Gastrocnemius medialis (tissue), 4 donors: ENCODE results near the gene EXPH5. TPM values are rescaled to one million over a fixed set of nuclear protein-coding genes. Genes with fewer than 3 reads are reported as not detected.

Source experiments
- ATAC-seq, 2 donors: fragments of 150-250 bp; one replicate each; pipeline ENCODE4 v1.9.1; 2016
- DNase-seq, 2 donors: peaks; one replicate each; pipeline ENCODE4 v3.0.0-alpha.2; 2019
- H3K27ac ChIP-seq, 4 donors: fragments of 200-600 bp; sonication (generic); 1 replicate in 1 of 4; 2 replicates in 3 of 4; pipeline ENCODE4 v1.5.1; 2016 to 2018; ENCODE audit warnings: mild to moderate bottlenecking in 2 of 4, moderate library complexity in 1 of 4
- H3K27me3 ChIP-seq, 3 donors: fragments of 200-600 bp; sonication (generic) in 2 of 3; 1 replicate in 1 of 3; 2 replicates in 2 of 3; pipeline versions ENCODE4 v1.5.1 to v1.6.0; 2016 to 2019; ENCODE audit warnings: mild to moderate bottlenecking in 1 of 3, moderate library complexity in 1 of 3
- H3K36me3 ChIP-seq, 2 donors: fragments of 200-600 bp; sonication (generic) in 1 of 2; one replicate each; pipeline ENCODE4 v1.5.1; 2017 to 2018
- H3K4me1 ChIP-seq, 2 donors: fragments of 200-600 bp; sonication (generic) in 1 of 2; one replicate each; pipeline ENCODE4 v1.5.1; 2016 to 2017; ENCODE audit warnings: mild to moderate bottlenecking in 2 of 2
- H3K4me3 ChIP-seq, 4 donors: fragments of 200-600 bp; sonication (generic) in 3 of 4; 1 replicate in 1 of 4; 2 replicates in 3 of 4; pipeline ENCODE4 v1.5.1; 2016 to 2019; ENCODE audit warnings: mild to moderate bottlenecking in 2 of 4
- H3K9me3 ChIP-seq, 3 donors: fragments of 200-600 bp; sonication (generic) in 2 of 3; 1 replicate in 1 of 3; 2 replicates in 2 of 3; pipeline ENCODE4 v1.5.1; 2016 to 2019
- POLR2A ChIP-seq, 2 donors: fragments of 450-650 bp; IDR thresholded peaks; one replicate each; pipeline ENCODE4 v1.6.1; 2017; ENCODE audit warnings: antibody characterized with exemption in 2 of 2, mild to moderate bottlenecking in 2 of 2, moderate library complexity in 2 of 2
- in situ Hi-C, 4 donors: fragments of 200-750 bp; cut with MboI; loops; one replicate each; pipeline versions ENCODE4 v1.15.0 to v1.8.0; 2017; ENCODE audit warnings: low sequenced_read_pairs in 4 of 4
- intact Hi-C: fragments of 100-400 bp; cut with DNase I; formaldehyde crosslinking; loops from one replicate; pipeline ENCODE4 v1.15.1; 2023; ENCODE audit warnings: low total_unique reads
- total RNA-seq, 4 donors: library from RNA; depleted of rRNA; stranded (reverse); fragments of >200 nt; gene quantifications; one replicate each; pipeline versions ENCODE4 v1.1.0 to v1.2.3, GENCODE V29; 2016
- TF ChIP-seq, protein P1 (sequence below), 5 experiments: fragments of 450-650 bp in 3 of 5; fragments of 200-600 bp in 2 of 5; sonication (generic) in 2 of 5; IDR thresholded peaks in 4 of 5; conservative IDR thresholded peaks in 1 of 5; 1 replicate in 4 of 5; 2 replicates in 1 of 5; pipeline ENCODE4 v1.5.1; 2016 to 2019; ENCODE audit warnings: antibody characterized with exemption in 5 of 5, mild to moderate bottlenecking in 3 of 5, moderate library complexity in 3 of 5

The EXPH5 gene
- total RNA-seq, 4 donors from 2014 or later = 0.07 to 0.22 (median 0.20) TPM; not detected in 1

DNA sequence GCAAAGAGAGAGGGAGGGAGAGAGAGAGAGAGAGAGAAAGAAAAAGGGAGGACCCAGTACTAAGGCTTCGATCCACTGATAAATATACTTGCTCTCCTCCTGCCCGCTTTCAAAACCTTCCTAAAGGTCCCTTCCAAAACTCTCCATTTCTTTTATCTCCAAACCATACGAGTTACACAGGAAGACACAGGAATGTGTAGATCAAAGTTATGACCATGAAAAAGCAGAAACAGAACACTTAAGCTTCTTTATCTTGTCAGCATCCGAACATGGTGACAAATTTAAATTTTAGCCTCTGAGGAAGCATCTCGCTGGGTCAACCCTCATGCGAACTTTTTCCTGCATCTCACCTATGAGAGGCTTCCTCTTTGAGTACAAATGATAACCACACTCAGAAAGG, 66.2 kb downstream of the EXPH5 start:
- no peak overlapping the region for H3K27ac ChIP-seq
- H3K4me1 ChIP-seq = no peaks in the 10 kb centered on the region
- no peak for TF ChIP-seq POLR2A (IDR thresholded peaks at IDR 0.05)
- intact Hi-C loops (no loop called here), in situ Hi-C loops (no loop called here)
- no peak overlapping the region for H3K4me3 ChIP-seq
- no peaks in the 10 kb centered on the region for H3K9me3 ChIP-seq
- H3K27me3 ChIP-seq = no peaks in the 10 kb centered on the region
- ATAC-seq (no peak), DNase-seq (no peak)
- no peaks in the 10 kb centered on the region for H3K36me3 ChIP-seq

DNA sequence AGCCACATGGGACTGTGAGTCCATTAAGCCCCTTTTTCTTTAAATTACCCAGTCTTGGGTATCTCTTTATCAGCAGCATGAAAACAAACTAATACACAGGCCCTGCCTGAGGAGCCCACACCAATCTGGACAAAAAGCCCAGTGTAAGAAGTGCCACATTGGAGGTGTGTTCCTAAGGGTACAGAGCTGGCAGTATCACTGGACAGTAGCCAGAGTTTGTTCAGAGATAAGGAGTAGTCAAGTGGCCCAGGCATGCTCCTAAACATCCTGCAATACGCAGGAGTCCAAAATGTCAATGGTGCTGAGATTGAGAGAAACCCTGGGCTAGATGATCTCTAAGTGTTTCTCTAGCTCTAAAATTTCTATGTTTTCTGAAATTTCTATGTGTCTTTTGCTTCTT, 68.4 kb downstream of the EXPH5 start:
- ATAC-seq (no peak), DNase-seq (no peak)
- no peaks in the 10 kb centered on the region for H3K36me3 ChIP-seq
- no peaks in the 10 kb centered on the region for H3K27me3 ChIP-seq
- in situ Hi-C loops (no loop called here), intact Hi-C loops (no loop called here)
- no peaks in the 10 kb centered on the region for H3K4me1 ChIP-seq
- no peak for TF ChIP-seq POLR2A (IDR thresholded peaks at IDR 0.05)
- TF ChIP-seq, protein P1, sequence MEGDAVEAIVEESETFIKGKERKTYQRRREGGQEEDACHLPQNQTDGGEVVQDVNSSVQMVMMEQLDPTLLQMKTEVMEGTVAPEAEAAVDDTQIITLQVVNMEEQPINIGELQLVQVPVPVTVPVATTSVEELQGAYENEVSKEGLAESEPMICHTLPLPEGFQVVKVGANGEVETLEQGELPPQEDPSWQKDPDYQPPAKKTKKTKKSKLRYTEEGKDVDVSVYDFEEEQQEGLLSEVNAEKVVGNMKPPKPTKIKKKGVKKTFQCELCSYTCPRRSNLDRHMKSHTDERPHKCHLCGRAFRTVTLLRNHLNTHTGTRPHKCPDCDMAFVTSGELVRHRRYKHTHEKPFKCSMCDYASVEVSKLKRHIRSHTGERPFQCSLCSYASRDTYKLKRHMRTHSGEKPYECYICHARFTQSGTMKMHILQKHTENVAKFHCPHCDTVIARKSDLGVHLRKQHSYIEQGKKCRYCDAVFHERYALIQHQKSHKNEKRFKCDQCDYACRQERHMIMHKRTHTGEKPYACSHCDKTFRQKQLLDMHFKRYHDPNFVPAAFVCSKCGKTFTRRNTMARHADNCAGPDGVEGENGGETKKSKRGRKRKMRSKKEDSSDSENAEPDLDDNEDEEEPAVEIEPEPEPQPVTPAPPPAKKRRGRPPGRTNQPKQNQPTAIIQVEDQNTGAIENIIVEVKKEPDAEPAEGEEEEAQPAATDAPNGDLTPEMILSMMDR (IDR thresholded peaks at IDR 0.05 in 4 of 5, conservative IDR thresholded peaks at IDR 0.05 in 1 of 5) = no peak
- H3K27ac ChIP-seq = no peak overlapping the region
- no peak overlapping the region for H3K4me3 ChIP-seq
- no peaks in the 10 kb centered on the region for H3K9me3 ChIP-seq

DNA sequence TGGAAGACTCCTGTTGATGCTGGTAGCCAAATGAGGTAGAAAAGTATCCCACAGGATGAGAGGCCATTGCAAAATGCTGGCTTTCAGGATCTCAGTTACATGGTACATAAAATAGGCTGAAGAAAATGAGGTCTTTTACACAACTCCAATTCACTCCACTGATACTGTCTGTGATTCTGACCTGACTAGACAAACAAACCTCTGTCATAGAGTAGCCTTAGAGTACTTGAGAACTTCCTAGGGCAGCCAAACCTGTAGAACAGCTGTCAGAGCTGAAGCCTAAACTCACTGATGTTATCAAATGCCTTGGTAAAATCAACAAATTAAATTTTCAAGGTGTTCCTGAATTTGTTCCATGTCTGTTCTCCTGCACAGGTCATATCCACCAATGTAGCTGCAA, 69.1 kb downstream of the EXPH5 start:
- intact Hi-C loops (no loop called here), in situ Hi-C loops (no loop called here)
- no peak for TF ChIP-seq POLR2A (IDR thresholded peaks at IDR 0.05)
- TF ChIP-seq, protein P1 (IDR thresholded peaks at IDR 0.05 in 4 of 5, conservative IDR thresholded peaks at IDR 0.05 in 1 of 5) = no peak
- no peaks in the 10 kb centered on the region for H3K9me3 ChIP-seq
- H3K36me3 ChIP-seq = no peaks in the 10 kb centered on the region
- no peak overlapping the region for H3K27ac ChIP-seq
- no peak for DNase-seq
- H3K4me3 ChIP-seq = no peak overlapping the region
- H3K4me1 ChIP-seq = no peaks in the 10 kb centered on the region
- ATAC-seq = no peak
- no peaks in the 10 kb centered on the region for H3K27me3 ChIP-seq

DNA sequence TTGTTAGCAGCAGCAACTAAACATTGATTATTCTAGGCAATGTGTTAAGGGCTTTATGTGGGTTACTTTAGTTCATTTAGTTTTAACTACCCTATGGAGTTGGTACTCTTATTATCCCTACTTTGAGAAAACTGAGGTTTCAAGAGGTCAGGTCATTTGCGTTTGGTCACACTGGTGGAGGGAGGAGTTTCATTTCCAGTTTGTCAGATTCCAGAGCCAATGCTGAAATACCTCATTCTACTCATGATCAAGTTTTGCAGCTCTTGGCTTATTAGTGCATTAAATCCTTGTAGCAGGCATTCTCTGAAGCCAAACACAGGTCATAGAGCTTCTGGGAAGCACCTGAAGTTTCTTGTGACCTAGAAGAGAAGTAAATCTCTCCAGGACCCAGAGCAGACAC, 71.2 kb downstream of the EXPH5 start:
- Histone ChIP-seq H3K36me3 (no peaks in the 10 kb centered on the region), H3K4me1 (no peaks in the 10 kb centered on the region), H3K27ac (no peak overlapping the region), H3K4me3 (no peak overlapping the region), H3K9me3 (no peaks in the 10 kb centered on the region), H3K27me3 (no peaks in the 10 kb centered on the region)
- intact Hi-C loops (no loop called here), in situ Hi-C loops (no loop called here)
- TF ChIP-seq POLR2A (IDR thresholded peaks at IDR 0.05) = no peak
- TF ChIP-seq, protein P1 (IDR thresholded peaks at IDR 0.05 in 4 of 5, conservative IDR thresholded peaks at IDR 0.05 in 1 of 5) = no peak
- ATAC-seq = no peak
- DNase-seq = no peak

DNA sequence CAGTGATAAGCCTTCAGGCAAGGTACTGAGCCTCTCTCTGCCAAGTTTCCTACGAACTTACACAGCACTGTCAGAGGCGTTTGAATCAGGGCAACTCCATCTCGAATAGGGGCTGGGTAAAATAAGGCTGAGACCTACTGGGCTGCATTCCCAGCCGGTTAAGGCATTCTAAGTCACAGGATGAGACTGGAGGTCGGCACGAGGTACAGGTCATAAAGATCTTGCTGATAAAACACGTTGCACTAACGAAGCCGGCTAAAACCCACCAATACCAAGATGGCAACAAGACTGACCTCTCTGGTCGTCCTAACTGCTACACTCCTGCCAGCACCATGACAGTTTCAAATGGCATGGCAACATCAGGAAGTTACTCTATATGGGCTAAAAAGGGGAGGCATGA, 75.0 kb downstream of the EXPH5 start:
- no peak for TF ChIP-seq POLR2A (IDR thresholded peaks at IDR 0.05)
- TF ChIP-seq, protein P1 (IDR thresholded peaks at IDR 0.05 in 4 of 5, conservative IDR thresholded peaks at IDR 0.05 in 1 of 5) = no peak
- no peaks in the 10 kb centered on the region for H3K27me3 ChIP-seq
- no peak overlapping the region for H3K4me3 ChIP-seq
- DNase-seq (no peak), ATAC-seq (no peak)
- H3K36me3 ChIP-seq = no peaks in the 10 kb centered on the region
- H3K27ac ChIP-seq = no peak overlapping the region
- H3K9me3 ChIP-seq = no peaks in the 10 kb centered on the region
- intact Hi-C loops (no loop called here), in situ Hi-C loops (no loop called here)
- no peaks in the 10 kb centered on the region for H3K4me1 ChIP-seq
